Panc1 (cell line): ENCODE data around the gene FAM229B. TPM values are rescaled to one million over a fixed set of nuclear protein-coding genes. Genes with fewer than 3 reads are reported as not detected.
A peak's percentile ranks its signal among the peaks of the same experiment; 100 is the strongest.

Source experiments
- ATAC-seq: fragments of 200-7000 bp; cut with Tn5 transposase; 2 replicates; pipeline ENCODE4 v1.9.1; 2020; ENCODE audit warnings: mild to moderate bottlenecking, moderate library complexity
- BruUV-seq: library from RNA; stranded (reverse); fragments of 400-500 nt; replicated peaks from 2 replicates; lab custom pipeline; 2021; lab: Mats Ljungman, UMichigan
- CTCF ChIA-PET: fragments of 300-600 bp; sonication (Branson Sonifier 250); formaldehyde crosslinking; loops from one replicate; lab custom pipeline; 2022; ENCODE audit warnings: antibody characterized with exemption; lab: Charles Lee
- POLR2A ChIA-PET: fragments of 300-600 bp; sonication (Branson Sonifier 250); formaldehyde crosslinking; loops from one replicate; lab custom pipeline; 2022; ENCODE audit warnings: antibody characterized with exemption; lab: Charles Lee
- DNase-seq: peaks from one replicate; pipeline ENCODE4 v3.0.0-alpha.2; 2010; ENCODE audit warnings: low read depth, low spot score
- H3K27ac ChIP-seq: 2 replicates; pipeline ENCODE4 v1.5.1; 2011; ENCODE audit warnings: mild to moderate bottlenecking, low read length, inconsistent platforms
- H3K27me3 ChIP-seq: fragments of 200-500 bp; sonication (Bioruptor generic); 2 replicates; pipeline ENCODE4 v1.6.0; 2014; ENCODE audit warnings: low read length, inconsistent platforms; ENCODE audit not compliant: control insufficient read depth, insufficient read depth
- H3K36me3 ChIP-seq: fragments of 200-500 bp; sonication (Bioruptor generic); 2 replicates; pipeline ENCODE4 v1.5.1; 2014; ENCODE audit warnings: inconsistent platforms, mild to moderate bottlenecking, low read length, moderate library complexity; ENCODE audit not compliant: control insufficient read depth, insufficient read depth
- H3K4me1 ChIP-seq: 2 replicates; pipeline ENCODE4 v1.5.1; 2011; ENCODE audit warnings: inconsistent platforms, mild to moderate bottlenecking, low read length, moderate library complexity; ENCODE audit not compliant: control insufficient read depth, insufficient read depth
- H3K4me3 ChIP-seq, 2 experiments: 2 replicates each; pipeline ENCODE4 v1.5.1; 2011 to 2012; ENCODE audit warnings: low read depth in 2 of 2, low read length in 2 of 2, mild to moderate bottlenecking in 2 of 2, inconsistent platforms in 1 of 2, moderate library complexity in 1 of 2
- H3K9me3 ChIP-seq: fragments of 200-500 bp; sonication (Bioruptor generic); 2 replicates; pipeline ENCODE4 v1.5.1; 2014; ENCODE audit warnings: low read depth, mild to moderate bottlenecking, inconsistent platforms, low read length, moderate library complexity; ENCODE audit not compliant: control insufficient read depth, insufficient read depth
- POLR2AphosphoS5 ChIP-seq: IDR thresholded peaks from 2 replicates; pipeline ENCODE4 v1.6.1; 2012; ENCODE audit warnings: mild to moderate bottlenecking, low read depth, low read length, moderate library complexity
- SIN3A ChIP-seq: IDR thresholded peaks from 2 replicates; pipeline ENCODE4 v1.6.1; 2012; ENCODE audit warnings: low read depth, mild to moderate bottlenecking, low read length, moderate library complexity, borderline replicate concordance; ENCODE audit not compliant: insufficient read depth
- TCF7L2 ChIP-seq: IDR thresholded peaks from 2 replicates; pipeline ENCODE4 v1.6.1; 2011; ENCODE audit warnings: mild to moderate bottlenecking, low read depth, low read length, inconsistent platforms
- in situ Hi-C: cut with HindIII; loops from 2 replicates; pipeline ENCODE4 v1.10.0; 2016; ENCODE audit warnings: low sequenced_read_pairs, low pct_unique_long_range_greater_than_20kb
- intact Hi-C: fragments of 100-400 bp; cut with micrococcal nuclease; formaldehyde crosslinking; loops from one replicate; pipeline ENCODE4 v1.10.0; 2022; ENCODE audit not compliant: unreplicated experiment
- total RNA-seq: library from RNA; stranded (reverse); gene quantifications from one replicate; pipeline ENCODE4 v1.2.1, GENCODE V29; 2021; ENCODE audit not compliant: unreplicated experiment
- TF ChIP-seq, protein P1 (sequence below), 2 experiments: IDR thresholded peaks; 2 replicates each; pipeline ENCODE4 v1.6.1; 2011 to 2012; ENCODE audit warnings: low read depth in 2 of 2, control low read depth in 1 of 2, low read length in 1 of 2, mild to moderate bottlenecking in 1 of 2, moderate library complexity in 1 of 2; ENCODE audit not compliant: insufficient read depth in 1 of 2
- TF ChIP-seq, protein P2 (sequence below): fragments of 450-650 bp; IDR thresholded peaks from 2 replicates; pipeline ENCODE4 v1.5.1; 2017; ENCODE audit warnings: mild to moderate bottlenecking

Gene FAM229B
- total RNA-seq, 1 experiment from 2014 or later: 12.0 TPM

GRCh38 chr6:112141707-112142106 is 54.3 kb downstream of the FAM229B start:
- Histone ChIP-seq H3K4me1 (no peaks in the 10 kb centered on the region), H3K27me3 (no peaks in the 10 kb centered on the region), H3K27ac (no peak overlapping the region), H3K36me3 (no peaks in the 10 kb centered on the region), H3K4me3 (no peak overlapping the region), H3K9me3 (no peaks in the 10 kb centered on the region)
- DNase-seq (no peak), ATAC-seq (no peak)
- in situ Hi-C loops: no loop called here
- POLR2A ChIA-PET: no interaction called here
- intact Hi-C loops: no loop called here
- BruUV-seq: no TSS peak
- CTCF ChIA-PET: no interaction called here
- no peak for TF ChIP-seq TCF7L2
- TF ChIP-seq, protein P1, sequence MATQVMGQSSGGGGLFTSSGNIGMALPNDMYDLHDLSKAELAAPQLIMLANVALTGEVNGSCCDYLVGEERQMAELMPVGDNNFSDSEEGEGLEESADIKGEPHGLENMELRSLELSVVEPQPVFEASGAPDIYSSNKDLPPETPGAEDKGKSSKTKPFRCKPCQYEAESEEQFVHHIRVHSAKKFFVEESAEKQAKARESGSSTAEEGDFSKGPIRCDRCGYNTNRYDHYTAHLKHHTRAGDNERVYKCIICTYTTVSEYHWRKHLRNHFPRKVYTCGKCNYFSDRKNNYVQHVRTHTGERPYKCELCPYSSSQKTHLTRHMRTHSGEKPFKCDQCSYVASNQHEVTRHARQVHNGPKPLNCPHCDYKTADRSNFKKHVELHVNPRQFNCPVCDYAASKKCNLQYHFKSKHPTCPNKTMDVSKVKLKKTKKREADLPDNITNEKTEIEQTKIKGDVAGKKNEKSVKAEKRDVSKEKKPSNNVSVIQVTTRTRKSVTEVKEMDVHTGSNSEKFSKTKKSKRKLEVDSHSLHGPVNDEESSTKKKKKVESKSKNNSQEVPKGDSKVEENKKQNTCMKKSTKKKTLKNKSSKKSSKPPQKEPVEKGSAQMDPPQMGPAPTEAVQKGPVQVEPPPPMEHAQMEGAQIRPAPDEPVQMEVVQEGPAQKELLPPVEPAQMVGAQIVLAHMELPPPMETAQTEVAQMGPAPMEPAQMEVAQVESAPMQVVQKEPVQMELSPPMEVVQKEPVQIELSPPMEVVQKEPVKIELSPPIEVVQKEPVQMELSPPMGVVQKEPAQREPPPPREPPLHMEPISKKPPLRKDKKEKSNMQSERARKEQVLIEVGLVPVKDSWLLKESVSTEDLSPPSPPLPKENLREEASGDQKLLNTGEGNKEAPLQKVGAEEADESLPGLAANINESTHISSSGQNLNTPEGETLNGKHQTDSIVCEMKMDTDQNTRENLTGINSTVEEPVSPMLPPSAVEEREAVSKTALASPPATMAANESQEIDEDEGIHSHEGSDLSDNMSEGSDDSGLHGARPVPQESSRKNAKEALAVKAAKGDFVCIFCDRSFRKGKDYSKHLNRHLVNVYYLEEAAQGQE (IDR thresholded peaks at IDR 0.05; ENCODE audit: insufficient read depth in 1 of 2, low read depth in 2 of 2, low read length in 1 of 2): no peak
- TF ChIP-seq, protein P2, sequence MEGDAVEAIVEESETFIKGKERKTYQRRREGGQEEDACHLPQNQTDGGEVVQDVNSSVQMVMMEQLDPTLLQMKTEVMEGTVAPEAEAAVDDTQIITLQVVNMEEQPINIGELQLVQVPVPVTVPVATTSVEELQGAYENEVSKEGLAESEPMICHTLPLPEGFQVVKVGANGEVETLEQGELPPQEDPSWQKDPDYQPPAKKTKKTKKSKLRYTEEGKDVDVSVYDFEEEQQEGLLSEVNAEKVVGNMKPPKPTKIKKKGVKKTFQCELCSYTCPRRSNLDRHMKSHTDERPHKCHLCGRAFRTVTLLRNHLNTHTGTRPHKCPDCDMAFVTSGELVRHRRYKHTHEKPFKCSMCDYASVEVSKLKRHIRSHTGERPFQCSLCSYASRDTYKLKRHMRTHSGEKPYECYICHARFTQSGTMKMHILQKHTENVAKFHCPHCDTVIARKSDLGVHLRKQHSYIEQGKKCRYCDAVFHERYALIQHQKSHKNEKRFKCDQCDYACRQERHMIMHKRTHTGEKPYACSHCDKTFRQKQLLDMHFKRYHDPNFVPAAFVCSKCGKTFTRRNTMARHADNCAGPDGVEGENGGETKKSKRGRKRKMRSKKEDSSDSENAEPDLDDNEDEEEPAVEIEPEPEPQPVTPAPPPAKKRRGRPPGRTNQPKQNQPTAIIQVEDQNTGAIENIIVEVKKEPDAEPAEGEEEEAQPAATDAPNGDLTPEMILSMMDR: no peak
- no peak for TF ChIP-seq POLR2AphosphoS5
- no peak for TF ChIP-seq SIN3A

GRCh38 chr6:112144145-112144926 is 56.9 kb downstream of the FAM229B start:
- Histone ChIP-seq H3K36me3 (no peaks in the 10 kb centered on the region), H3K4me1 (no peaks in the 10 kb centered on the region), H3K27ac (no peak overlapping the region), H3K4me3 (0 out of 4 replicates have a peak overlapping the region, but pooled peaks of 1 of the 2 experiments have one; percentile 11), H3K9me3 (no peaks in the 10 kb centered on the region), H3K27me3 (no peaks in the 10 kb centered on the region)
- ATAC-seq (peak; percentile 48; the same call in 1 of the 2 replicates), DNase-seq (no peak)
- POLR2A ChIA-PET: interaction anchor here (0.5 kb wide), 1 partner anchor 57 kb away, joined by 3 read pairs; the partner anchor contains the start of genes FAM229B and TUBE1
- TF ChIP-seq SIN3A (no peak), POLR2AphosphoS5 (no peak), TCF7L2 (no peak)
- TF ChIP-seq, protein P1 (IDR thresholded peaks at IDR 0.05; ENCODE audit: insufficient read depth in 1 of 2, low read depth in 2 of 2, low read length in 1 of 2): no peak
- TF ChIP-seq, protein P2: no peak
- in situ Hi-C loops: no loop called here
- BruUV-seq: no TSS peak
- CTCF ChIA-PET: interaction anchor here (1.2 kb wide), 1 partner anchor 19 kb away, joined by 7 read pairs; no protein-coding TSS in a partner anchor
- intact Hi-C loops: no loop called here
